ENCODE measurements around the gene TMEM236.
"Not testable (repeated sequence)": the region's sequence is repeated elsewhere in the genome, so short reads cannot be mapped to it uniquely, and the experiment has no call there.

The TMEM236 gene, protein sequence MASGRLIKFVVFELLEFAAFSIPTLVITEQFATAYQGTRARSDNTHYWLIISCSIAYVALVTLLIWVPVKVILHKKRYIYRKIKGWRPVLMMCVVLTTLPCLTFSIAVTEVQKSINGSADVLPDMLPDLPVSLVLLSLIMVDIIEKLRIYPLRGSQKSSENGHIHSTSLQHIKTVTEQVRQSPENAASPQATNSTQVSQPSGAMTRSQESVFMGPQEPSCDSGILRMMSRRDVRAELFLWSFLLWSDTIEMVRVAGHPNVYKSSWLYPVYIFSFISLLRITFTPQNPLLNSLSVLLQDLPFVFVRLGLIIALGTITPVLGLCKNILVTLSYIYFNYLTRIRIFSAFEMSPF

DNA sequence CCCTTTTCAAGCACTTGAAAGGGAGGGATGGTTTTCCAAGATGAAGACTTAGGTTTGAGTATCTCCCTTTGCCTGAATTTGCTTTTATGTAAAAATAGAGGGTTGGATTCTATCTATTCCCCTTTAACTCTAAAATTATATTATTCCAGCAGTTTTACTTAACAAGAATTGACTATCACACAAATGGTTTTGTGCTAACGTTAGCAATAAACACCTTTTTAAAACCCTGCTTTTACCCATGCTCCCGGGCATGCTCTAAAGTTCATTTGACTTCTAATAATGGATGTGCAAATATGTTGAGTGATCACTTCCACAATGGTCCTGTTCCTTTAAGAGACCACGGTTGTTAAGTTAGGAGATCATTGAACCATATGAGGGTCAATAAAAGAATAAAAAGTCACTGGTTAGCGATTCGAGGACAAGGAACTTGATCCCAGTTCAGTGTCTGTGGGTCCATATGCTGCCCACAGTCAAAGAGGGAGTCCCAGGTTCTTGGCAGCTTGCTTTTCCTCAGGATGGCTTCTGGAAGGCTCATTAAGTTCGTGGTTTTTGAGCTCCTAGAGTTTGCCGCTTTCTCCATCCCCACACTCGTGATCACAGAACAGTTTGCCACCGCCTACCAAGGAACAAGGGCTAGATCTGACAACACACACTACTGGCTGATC is at the start of gene TMEM236:
Gene TMEM236, plus strand, starts transcription at position 421 of the 665 bp plus-strand sequence. Its CDS starts 95 bp downstream, at position 516.
- no peak for DNase-seq (ENCODE audit: low read depth in 1 of 2, low spot score in 1 of 2)
- in situ Hi-C loops (cut with HindIII; ENCODE audit: low pct_unique_long_range_greater_than_20kb, low sequenced_read_pairs), result no loop called here
- no peak for TF ChIP-seq JUND (IDR thresholded peaks at IDR 0.05; ENCODE audit: low read depth)

DNA sequence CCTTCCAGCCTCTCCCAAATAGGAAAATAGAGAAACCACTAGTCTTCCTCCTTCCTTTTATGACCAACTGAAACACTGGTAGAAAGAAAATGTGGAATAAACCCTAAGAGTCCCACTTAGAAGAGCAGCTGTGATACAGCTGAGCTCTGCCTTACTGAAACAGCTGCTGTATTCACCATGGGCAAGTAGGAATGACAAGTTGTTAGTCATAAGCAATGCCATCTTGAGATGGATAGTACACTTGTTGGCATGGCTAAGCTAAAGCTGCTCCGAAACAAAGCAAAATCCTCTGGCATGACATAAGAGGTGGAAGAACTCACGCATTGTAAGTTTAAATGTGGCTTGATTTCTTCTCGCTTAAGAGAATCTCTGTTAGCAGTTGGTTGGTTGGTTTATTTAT is 48.3 kb upstream of the TMEM236 start:
- no peak for TF ChIP-seq JUND (IDR thresholded peaks at IDR 0.05; ENCODE audit: low read depth)
- no peak for DNase-seq (ENCODE audit: low read depth in 1 of 2, low spot score in 1 of 2)
- in situ Hi-C loops (cut with HindIII; ENCODE audit: low pct_unique_long_range_greater_than_20kb, low sequenced_read_pairs), result no loop called here

DNA sequence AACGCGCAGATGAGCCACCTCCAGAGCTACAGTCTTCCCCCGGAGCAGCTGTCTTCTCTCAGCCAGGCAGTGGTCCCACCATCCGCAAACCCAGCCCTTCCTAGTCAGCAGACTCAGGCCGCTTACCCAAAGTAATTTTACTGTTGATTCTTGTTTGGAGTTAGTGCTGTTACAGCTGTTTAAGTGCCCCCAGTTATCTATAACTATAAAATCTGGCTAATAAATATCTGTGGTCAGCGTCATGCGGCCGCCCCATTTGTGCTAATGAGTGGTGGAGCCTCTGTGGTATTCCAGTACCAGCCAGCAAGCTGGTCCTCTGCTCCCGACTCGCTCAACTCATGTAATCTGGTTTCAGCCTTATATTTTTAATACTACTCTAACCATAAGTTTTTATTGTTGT is 43.2 kb upstream of the TMEM236 start:
- in situ Hi-C loops (cut with HindIII; ENCODE audit: low pct_unique_long_range_greater_than_20kb, low sequenced_read_pairs), result no loop called here
- DNase-seq (ENCODE audit: low read depth in 1 of 2, low spot score in 1 of 2), result no peak
- TF ChIP-seq JUND (IDR thresholded peaks at IDR 0.05; ENCODE audit: low read depth), result no peak

DNA sequence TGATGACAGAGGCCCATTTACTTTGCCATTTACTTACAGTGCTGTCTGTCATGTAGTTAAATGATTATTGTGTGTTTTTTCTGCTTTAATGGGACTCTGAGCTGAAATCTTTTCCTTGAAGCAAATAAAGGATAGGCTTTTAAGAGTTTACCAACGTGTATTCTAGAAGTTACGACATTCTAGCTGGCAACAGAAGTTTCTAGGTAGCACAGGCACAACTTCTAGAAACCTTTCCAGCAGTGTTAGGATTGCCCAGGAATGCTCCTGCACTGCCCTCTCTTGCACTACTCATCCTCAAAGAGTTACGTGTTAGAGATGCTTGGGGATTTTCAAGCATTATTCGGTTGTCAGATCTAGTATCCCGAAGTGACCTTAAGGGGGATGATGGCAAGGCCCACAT is 42.5 kb upstream of the TMEM236 start:
- no peak for DNase-seq (ENCODE audit: low read depth in 1 of 2, low spot score in 1 of 2)
- TF ChIP-seq JUND (IDR thresholded peaks at IDR 0.05; ENCODE audit: low read depth), result no peak
- in situ Hi-C loops (cut with HindIII; ENCODE audit: low pct_unique_long_range_greater_than_20kb, low sequenced_read_pairs), result no loop called here

DNA sequence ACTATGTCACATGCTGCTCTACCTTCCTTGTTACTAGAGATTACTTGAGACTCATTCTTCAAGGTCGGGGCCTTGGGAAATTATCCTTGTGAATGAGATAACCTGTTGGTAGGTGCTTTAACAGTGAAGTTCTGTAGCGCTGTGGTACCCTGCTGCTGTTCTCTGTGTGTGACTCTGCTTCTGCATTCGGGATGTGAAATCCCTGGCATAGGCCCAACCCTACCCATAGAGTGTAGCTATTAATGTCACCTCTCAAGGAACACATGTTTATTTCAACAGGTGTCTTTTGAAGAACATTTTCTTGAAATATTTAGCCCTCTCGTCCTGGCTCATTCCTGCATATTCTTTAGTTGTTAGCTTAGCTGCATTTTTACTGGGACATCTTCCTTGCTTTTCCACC is 41.8 kb upstream of the TMEM236 start:
- in situ Hi-C loops (cut with HindIII; ENCODE audit: low pct_unique_long_range_greater_than_20kb, low sequenced_read_pairs), result no loop called here
- TF ChIP-seq JUND (IDR thresholded peaks at IDR 0.05; ENCODE audit: low read depth), result no peak
- no peak for DNase-seq (ENCODE audit: low read depth in 1 of 2, low spot score in 1 of 2)

DNA sequence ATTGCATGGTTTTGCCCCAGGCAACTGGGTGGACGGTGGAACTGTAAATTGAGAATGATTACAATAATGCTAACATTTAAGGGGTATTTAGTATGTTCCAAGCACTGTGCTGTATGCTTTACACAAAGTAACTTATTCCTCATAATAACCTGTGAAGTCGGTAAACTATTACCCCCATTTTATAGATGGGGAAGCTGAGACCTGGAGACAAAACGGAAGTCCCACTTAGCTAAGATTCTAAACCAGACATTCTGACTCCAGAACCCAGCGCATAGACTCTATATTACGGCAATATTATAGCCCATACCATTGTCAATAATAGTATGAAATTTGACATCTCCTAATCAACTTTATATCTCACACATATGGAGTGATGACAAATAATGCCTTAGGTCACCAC is 39.9 kb upstream of the TMEM236 start:
- TF ChIP-seq JUND (IDR thresholded peaks at IDR 0.05; ENCODE audit: low read depth), result no peak
- DNase-seq (ENCODE audit: low read depth in 1 of 2, low spot score in 1 of 2), result no peak
- in situ Hi-C loops (cut with HindIII; ENCODE audit: low pct_unique_long_range_greater_than_20kb, low sequenced_read_pairs), result no loop called here

DNA sequence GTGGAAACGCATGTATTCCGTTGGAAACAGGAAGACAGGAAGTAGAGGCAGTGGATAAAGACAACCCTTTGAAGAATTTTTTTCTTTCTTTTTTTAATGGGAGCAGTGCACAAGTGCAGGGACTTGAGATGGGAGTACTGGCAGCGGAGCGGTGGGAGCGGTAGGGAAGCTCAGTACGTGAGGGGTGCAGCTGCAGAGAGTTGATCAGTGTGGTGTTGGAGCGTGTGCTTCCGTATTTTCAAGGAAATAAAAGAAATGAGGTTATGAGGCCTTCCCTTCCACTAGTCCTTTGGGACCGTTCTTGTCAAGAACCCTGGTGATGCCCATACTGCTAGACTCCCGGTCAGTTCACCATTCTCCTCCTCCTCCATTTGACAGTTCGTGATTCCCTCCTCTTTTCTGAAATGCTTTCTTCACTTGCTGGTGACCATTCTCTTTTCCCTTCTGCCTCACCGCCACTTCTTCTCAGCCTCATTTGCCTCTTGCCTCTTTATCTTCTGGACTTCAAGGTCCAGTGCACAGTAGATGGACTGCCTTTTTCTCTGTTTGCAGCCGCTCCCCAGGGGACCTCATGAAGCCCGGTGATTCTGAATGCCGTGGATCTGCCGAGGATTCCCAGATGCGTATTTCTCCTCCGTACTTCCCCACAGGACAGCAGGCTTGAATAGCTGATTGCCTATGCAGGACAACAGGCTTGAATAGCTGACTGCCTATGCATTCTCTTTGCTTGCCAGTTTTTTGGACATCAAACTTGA is 39.1 kb upstream of the TMEM236 start:
- in situ Hi-C loops (cut with HindIII; ENCODE audit: low pct_unique_long_range_greater_than_20kb, low sequenced_read_pairs), result no loop called here
- no peak for DNase-seq (ENCODE audit: low read depth in 1 of 2, low spot score in 1 of 2)
- TF ChIP-seq JUND (IDR thresholded peaks at IDR 0.05; ENCODE audit: low read depth), result no peak

DNA sequence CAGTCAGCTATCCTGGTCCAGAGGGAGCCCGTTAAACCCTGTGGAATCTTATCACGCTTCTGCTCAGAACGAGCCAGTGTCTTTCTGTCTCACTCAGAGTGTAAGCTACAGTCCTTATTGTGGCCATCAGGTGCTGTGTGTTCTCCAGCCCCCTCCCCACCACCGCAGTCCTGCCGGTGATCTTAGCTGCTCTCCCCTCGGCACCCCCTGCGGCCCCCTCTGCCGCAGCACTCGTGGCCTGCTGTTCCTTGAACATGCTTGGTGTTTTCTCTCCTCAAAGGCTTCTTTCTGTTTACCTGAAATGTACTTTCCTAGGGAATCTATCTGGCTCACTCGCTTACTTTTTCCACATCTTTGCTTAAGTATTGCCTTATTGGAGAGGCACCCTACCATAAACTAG is 38.2 kb upstream of the TMEM236 start:
- TF ChIP-seq JUND (IDR thresholded peaks at IDR 0.05; ENCODE audit: low read depth), result no peak
- in situ Hi-C loops (cut with HindIII; ENCODE audit: low pct_unique_long_range_greater_than_20kb, low sequenced_read_pairs), result no loop called here
- no peak for DNase-seq (ENCODE audit: low read depth in 1 of 2, low spot score in 1 of 2)

DNA sequence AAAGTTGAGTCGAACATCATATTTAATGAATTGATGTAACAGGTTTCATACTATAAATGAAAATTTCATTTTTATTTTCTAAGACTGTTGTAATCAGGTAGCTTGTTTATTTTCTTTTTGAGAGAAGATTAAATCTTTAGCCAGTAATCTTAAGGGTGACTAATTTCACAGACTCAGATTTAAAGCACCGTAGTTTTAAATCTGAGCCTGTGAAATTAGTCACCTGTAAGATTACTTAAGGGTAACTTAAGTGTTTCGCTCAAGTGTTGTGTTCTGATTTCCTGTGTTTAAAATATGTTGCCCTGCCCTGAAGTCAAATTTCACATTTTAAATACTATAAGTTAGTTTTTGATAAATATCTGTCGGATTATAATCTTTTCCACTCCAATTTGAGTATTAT is 35.8 kb upstream of the TMEM236 start:
- DNase-seq (ENCODE audit: low read depth in 1 of 2, low spot score in 1 of 2), result no peak
- TF ChIP-seq JUND (IDR thresholded peaks at IDR 0.05; ENCODE audit: low read depth), result no peak
- in situ Hi-C loops (cut with HindIII; ENCODE audit: low pct_unique_long_range_greater_than_20kb, low sequenced_read_pairs), result no loop called here

DNA sequence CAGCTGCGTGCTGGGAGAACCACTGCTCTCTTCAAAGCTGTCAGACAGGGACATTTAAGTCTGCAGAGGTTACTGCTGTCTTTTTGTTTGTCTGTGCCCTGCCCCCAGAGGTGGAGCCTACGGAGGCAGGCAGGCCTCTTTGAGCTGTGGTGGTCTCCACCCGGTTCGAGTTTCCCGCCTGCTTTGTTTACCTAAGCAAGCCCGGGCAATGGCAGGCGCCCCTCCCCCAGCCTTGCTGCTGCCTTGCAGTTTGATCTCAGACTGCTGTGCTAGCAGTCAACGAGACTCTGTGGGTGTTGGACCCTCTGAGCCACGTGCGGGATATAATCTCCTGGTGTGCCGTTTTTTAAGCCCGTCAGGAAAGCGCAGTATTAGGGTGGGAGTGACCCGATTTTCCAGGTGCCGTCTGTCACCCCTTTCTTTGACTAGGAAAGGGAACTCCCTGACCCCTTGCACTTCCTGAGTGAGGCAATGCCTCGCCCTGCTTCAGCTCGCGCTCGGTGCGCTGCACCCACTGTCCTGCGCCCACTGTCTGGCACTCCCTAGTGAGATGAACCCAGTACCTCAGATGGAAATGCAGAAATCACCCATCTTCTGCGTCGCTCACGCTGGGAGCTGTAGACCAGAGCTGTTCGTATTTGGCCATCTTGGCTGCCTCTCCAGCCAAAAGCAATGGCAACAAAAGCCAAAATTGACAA is 29.5 kb upstream of the TMEM236 start:
- DNase-seq (ENCODE audit: low read depth in 1 of 2, low spot score in 1 of 2); in situ Hi-C loops (cut with HindIII; ENCODE audit: low pct_unique_long_range_greater_than_20kb, low sequenced_read_pairs): not testable (repeated sequence)

DNA sequence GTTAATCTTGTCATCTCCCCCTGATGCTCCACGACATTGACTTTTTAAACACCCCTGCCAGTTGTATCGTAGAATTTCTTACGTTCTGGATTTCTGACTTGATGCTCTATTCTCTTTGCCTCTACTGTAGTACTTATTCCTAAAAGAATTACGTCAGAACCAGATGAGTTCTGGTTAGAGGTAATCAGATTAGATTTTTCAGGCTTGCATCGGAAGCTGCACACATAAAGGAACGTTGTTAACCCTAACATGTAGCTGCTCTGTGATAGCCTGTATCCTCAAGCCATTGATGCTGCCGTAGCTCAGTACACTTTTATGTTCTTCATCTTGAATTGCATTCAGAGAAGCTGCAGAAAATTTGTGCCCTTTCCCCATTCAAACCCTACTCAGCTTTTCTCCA is 26.3 kb upstream of the TMEM236 start:
- DNase-seq (ENCODE audit: low read depth in 1 of 2, low spot score in 1 of 2), result no peak
- TF ChIP-seq JUND (IDR thresholded peaks at IDR 0.05; ENCODE audit: low read depth), result no peak
- in situ Hi-C loops (cut with HindIII; ENCODE audit: low pct_unique_long_range_greater_than_20kb, low sequenced_read_pairs), result no loop called here

DNA sequence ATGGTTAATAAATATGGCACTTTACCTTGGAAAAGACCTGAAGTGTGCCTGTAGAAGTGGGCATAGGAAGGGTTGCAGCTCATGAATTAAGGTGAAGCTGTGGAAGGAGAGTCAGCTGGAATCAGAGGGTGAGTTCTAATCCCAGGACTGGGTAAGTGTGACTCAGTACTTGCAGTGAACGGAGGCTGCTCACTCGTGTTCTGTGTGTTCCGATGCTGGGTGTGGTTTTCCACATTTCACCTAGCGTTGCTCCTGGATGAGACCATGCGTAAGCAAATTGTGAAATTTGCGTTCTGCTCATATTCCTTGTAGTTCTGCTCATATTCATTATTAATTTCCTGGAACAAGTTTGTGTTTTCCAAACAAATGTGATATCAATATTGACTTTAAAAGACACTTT is 22.4 kb upstream of the TMEM236 start:
- TF ChIP-seq JUND (IDR thresholded peaks at IDR 0.05; ENCODE audit: low read depth), result no peak
- no peak for DNase-seq (ENCODE audit: low read depth in 1 of 2, low spot score in 1 of 2)
- in situ Hi-C loops (cut with HindIII; ENCODE audit: low pct_unique_long_range_greater_than_20kb, low sequenced_read_pairs), result no loop called here

Measured in T47D (cell line).